ENCODE data around the gene EZR.

GRCh38 chr6:158808941-158809678 is 10.1 kb downstream of the EZR start:
- TF ChIP-seq CTCF (IDR thresholded peaks at IDR 0.05) = no peak
- no peak for TF ChIP-seq POLR2A (IDR thresholded peaks at IDR 0.05)

All from tibial nerve (tissue), 3 donors.